Measurements from ENCODE around the gene COL17A1.

COL17A1 gene

DNA sequence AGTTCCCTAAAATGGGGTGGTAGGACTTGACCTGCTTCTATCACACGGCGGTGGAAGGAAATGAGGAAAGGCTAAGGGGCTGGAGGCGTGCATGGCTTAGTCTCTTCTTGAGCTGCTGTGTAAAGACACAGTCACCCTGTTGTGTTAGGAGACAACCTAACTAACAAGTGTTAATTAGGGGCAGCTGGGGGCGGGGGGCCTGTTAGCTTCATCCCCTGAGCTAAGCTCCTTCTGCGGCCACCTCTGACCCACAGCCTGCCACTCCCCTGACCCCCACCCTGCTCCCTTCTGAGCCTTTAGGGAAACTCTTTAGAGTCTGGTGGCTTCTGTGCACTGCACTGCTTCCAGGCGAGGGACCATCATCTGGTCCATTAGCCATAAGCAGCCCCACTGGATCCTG is 28.0 kb downstream of the COL17A1 start:
- Histone ChIP-seq H3K27ac (replicated peaks) (no peak overlapping the region), H3K4me3 (replicated peaks; ENCODE audit: insufficient read depth, low read length) (no peak overlapping the region), H3K27me3 (ENCODE audit: insufficient read depth, poor library complexity, severe bottlenecking) (no peaks in the 10 kb centered on the region)
- DNase-seq (ENCODE audit: low read depth in 1 of 2, low spot score in 1 of 2), result peak in 1 of 2 experiments; percentile 21
- no peak for TF ChIP-seq CTCF (IDR thresholded peaks at IDR 0.05; ENCODE audit: insufficient read depth, low read length)
- TF ChIP-seq REST (IDR thresholded peaks at IDR 0.05; ENCODE audit: insufficient replicate concordance, low read depth), result no peak
- TF ChIP-seq GABPA (IDR thresholded peaks at IDR 0.05; ENCODE audit: low read depth), result no peak
- no peak for TF ChIP-seq POLR2AphosphoS5 (IDR thresholded peaks at IDR 0.05; ENCODE audit: low read depth)
- TF ChIP-seq SPI1 (IDR thresholded peaks at IDR 0.05; ENCODE audit: borderline replicate concordance, low read depth), result no peak

DNA sequence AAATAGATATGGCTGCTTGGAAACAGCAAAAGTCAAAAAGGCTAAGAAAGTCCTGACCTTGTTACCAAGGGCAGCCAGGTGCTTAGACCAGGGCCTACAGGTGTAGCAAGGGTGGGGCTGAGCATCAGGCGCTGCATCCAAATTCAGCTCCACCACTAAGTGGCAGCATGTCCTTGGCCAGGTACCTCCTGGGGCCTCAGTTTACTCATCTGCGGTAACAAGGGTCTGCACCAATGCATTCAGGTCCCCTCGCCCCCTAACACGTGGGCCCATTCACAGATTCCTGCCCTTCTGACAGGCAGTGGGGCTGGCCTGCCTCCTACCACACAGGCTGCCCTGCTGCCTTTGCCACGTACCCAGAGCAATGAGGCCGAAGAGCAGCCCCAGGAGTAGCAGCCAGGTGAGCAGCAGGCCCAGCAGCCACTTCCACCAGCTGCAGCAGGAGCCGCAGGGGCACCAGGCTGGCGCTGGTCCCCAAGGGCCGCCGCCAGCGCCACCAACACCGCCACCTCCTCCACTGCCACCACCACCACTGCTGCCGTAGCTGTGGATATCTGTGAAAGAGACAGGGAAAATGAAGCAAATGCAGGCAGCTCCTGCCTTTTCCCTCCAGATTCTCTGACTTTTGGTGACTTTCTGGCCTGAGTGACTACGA is 28.9 kb downstream of the COL17A1 start:
- TF ChIP-seq GABPA (IDR thresholded peaks at IDR 0.05; ENCODE audit: low read depth) (no peak), SPI1 (IDR thresholded peaks at IDR 0.05; ENCODE audit: borderline replicate concordance, low read depth) (no peak), REST (IDR thresholded peaks at IDR 0.05; ENCODE audit: insufficient replicate concordance, low read depth) (no peak), POLR2AphosphoS5 (IDR thresholded peaks at IDR 0.05; ENCODE audit: low read depth) (no peak), CTCF (IDR thresholded peaks at IDR 0.05; ENCODE audit: insufficient read depth, low read length) (no peak)
- no peak for DNase-seq (ENCODE audit: low read depth in 1 of 2, low spot score in 1 of 2)
- no peak overlapping the region for H3K4me3 ChIP-seq (replicated peaks; ENCODE audit: insufficient read depth, low read length)
- no peaks in the 10 kb centered on the region for H3K27me3 ChIP-seq (ENCODE audit: insufficient read depth, poor library complexity, severe bottlenecking)
- H3K27ac ChIP-seq (replicated peaks), result no peak overlapping the region

DNA sequence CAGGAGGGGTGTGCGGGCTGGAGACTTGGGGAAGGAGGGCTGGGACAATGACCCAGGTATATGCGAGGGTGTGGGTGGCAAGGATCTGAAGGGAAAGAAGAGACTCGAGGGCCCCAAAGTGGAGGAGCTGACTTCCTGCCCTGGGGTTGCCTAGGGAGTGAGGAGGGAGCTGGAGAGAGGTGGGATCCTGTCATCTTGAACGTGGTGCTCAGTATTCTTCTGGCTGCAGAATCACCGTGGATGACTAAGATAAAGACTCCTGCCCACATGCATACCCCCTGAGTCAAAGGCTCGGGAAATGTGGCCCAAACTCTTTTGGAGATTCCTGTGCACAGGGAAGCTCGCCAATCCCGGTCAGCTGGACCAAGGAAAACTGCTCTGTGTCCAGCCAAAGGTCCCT is 31.2 kb downstream of the COL17A1 start:
- no peak for TF ChIP-seq POLR2AphosphoS5 (IDR thresholded peaks at IDR 0.05; ENCODE audit: low read depth)
- no peak for TF ChIP-seq SPI1 (IDR thresholded peaks at IDR 0.05; ENCODE audit: borderline replicate concordance, low read depth)
- TF ChIP-seq GABPA (IDR thresholded peaks at IDR 0.05; ENCODE audit: low read depth), result no peak
- TF ChIP-seq CTCF (IDR thresholded peaks at IDR 0.05; ENCODE audit: insufficient read depth, low read length), result no peak
- TF ChIP-seq REST (IDR thresholded peaks at IDR 0.05; ENCODE audit: insufficient replicate concordance, low read depth), result no peak
- no peak for DNase-seq (ENCODE audit: low read depth in 1 of 2, low spot score in 1 of 2)
- Histone ChIP-seq H3K4me3 (replicated peaks; ENCODE audit: insufficient read depth, low read length) (no peak overlapping the region), H3K27ac (replicated peaks) (no peak overlapping the region), H3K27me3 (ENCODE audit: insufficient read depth, poor library complexity, severe bottlenecking) (no peaks in the 10 kb centered on the region)

All from HL-60 (cell line).